Trophoblast cell (in vitro differentiated cells and primary cell): ENCODE results near the gene AAGAB.
A peak's percentile ranks its signal among the peaks of the same experiment; 100 is the strongest.

Experiments used
- DNase-seq, 2 donors: peaks; one replicate each; pipeline ENCODE4 v3.0.0-alpha.2; 2016
- H2AFZ ChIP-seq: 2 replicates; pipeline ENCODE4 v1.6.1; 2013; ENCODE audit warnings: low read length, moderate library complexity, mild to moderate bottlenecking; ENCODE audit not compliant: insufficient read depth, poor library complexity
- H2AK5ac ChIP-seq: 2 replicates; pipeline ENCODE4 v1.6.1; 2013; ENCODE audit warnings: mild to moderate bottlenecking, low read length
- H2BK120ac ChIP-seq: 2 replicates; pipeline ENCODE4 v1.6.1; 2013; ENCODE audit warnings: low read length, mild to moderate bottlenecking, moderate library complexity; ENCODE audit not compliant: insufficient read depth, poor library complexity
- H2BK12ac ChIP-seq: 2 replicates; pipeline ENCODE4 v1.6.1; 2013; ENCODE audit warnings: mild to moderate bottlenecking, low read length, moderate library complexity
- H2BK5ac ChIP-seq: 2 replicates; pipeline ENCODE4 v1.6.1; 2013; ENCODE audit warnings: low read length, low read depth, moderate library complexity, mild to moderate bottlenecking; ENCODE audit not compliant: poor library complexity
- H3K14ac ChIP-seq: 2 replicates; pipeline ENCODE4 v1.6.1; 2013; ENCODE audit warnings: mild to moderate bottlenecking, low read length
- H3K18ac ChIP-seq: 2 replicates; pipeline ENCODE4 v1.6.1; 2013; ENCODE audit warnings: mild to moderate bottlenecking, low read length
- H3K23ac ChIP-seq: 2 replicates; pipeline ENCODE4 v1.6.1; 2013; ENCODE audit warnings: low read length
- H3K27ac ChIP-seq: 2 replicates; pipeline ENCODE4 v1.5.1; 2013; ENCODE audit warnings: low read depth, mild to moderate bottlenecking, inconsistent platforms, low read length, moderate library complexity
- H3K27me3 ChIP-seq: 2 replicates; pipeline ENCODE4 v1.6.1; 2013; ENCODE audit warnings: inconsistent platforms, mild to moderate bottlenecking, low read length, moderate library complexity; ENCODE audit not compliant: insufficient read depth
- H3K36me3 ChIP-seq, 2 experiments: 1 replicate in 1 of 2; 2 replicates in 1 of 2; pipeline ENCODE4 v1.6.1; 2013; ENCODE audit warnings: low read length in 2 of 2, mild to moderate bottlenecking in 2 of 2, moderate library complexity in 1 of 2; ENCODE audit not compliant: insufficient read depth in 2 of 2, control insufficient read depth in 1 of 2
- H3K4ac ChIP-seq: 2 replicates; pipeline ENCODE4 v1.6.1; 2013; ENCODE audit warnings: low read depth, mild to moderate bottlenecking, low read length, moderate library complexity
- H3K4me1 ChIP-seq, 2 experiments: 1 replicate in 1 of 2; 2 replicates in 1 of 2; pipeline ENCODE4 v1.6.1; 2013; ENCODE audit warnings: low read length in 2 of 2, mild to moderate bottlenecking in 2 of 2, moderate library complexity in 1 of 2; ENCODE audit not compliant: insufficient read depth in 2 of 2, control insufficient read depth in 1 of 2
- H3K4me2 ChIP-seq: 2 replicates; pipeline ENCODE4 v1.6.1; 2013; ENCODE audit warnings: inconsistent platforms, mild to moderate bottlenecking, low read length, moderate library complexity
- H3K4me3 ChIP-seq: 2 replicates; pipeline ENCODE4 v1.5.1; 2013; ENCODE audit warnings: mild to moderate bottlenecking, low read depth, low read length, inconsistent platforms
- H3K79me1 ChIP-seq: one replicate; pipeline ENCODE4 v1.6.1; 2013; ENCODE audit warnings: low read length
- H3K79me2 ChIP-seq: 2 replicates; pipeline ENCODE4 v1.6.1; 2013; ENCODE audit warnings: low read length, mild to moderate bottlenecking; ENCODE audit not compliant: control insufficient read depth, insufficient read depth, poor library complexity
- H3K9ac ChIP-seq: 2 replicates; pipeline ENCODE4 v1.6.1; 2013; ENCODE audit warnings: mild to moderate bottlenecking, low read length
- H3K9me3 ChIP-seq: 2 replicates; pipeline ENCODE4 v1.6.1; 2013; ENCODE audit warnings: low read depth, mild to moderate bottlenecking, control low read depth, inconsistent platforms, low read length; ENCODE audit not compliant: insufficient read depth
- H4K12ac ChIP-seq: 2 replicates; pipeline ENCODE4 v1.6.1; 2013; ENCODE audit warnings: low read depth, mild to moderate bottlenecking, low read length, moderate library complexity
- H4K8ac ChIP-seq: 2 replicates; pipeline ENCODE4 v1.6.1; 2013; ENCODE audit warnings: low read depth, mild to moderate bottlenecking, low read length, moderate library complexity
- H4K91ac ChIP-seq: one replicate; pipeline ENCODE4 v1.6.1; 2013; ENCODE audit warnings: low read depth, mild to moderate bottlenecking, low read length, moderate library complexity
- WGBS: extraction: QIAGEN DNeasy Blood & Tissue Kit; methylation state at CpG from one replicate; pipeline ENCODE4 v1.1.7; 2013; ENCODE audit warnings: missing lambda C conversion rate; ENCODE audit not compliant: insufficient read length, insufficient coverage; ENCODE audit errors: extremely low coverage; 5-methylcytosine and 5-hydroxymethylcytosine counted together

Gene AAGAB

DNA sequence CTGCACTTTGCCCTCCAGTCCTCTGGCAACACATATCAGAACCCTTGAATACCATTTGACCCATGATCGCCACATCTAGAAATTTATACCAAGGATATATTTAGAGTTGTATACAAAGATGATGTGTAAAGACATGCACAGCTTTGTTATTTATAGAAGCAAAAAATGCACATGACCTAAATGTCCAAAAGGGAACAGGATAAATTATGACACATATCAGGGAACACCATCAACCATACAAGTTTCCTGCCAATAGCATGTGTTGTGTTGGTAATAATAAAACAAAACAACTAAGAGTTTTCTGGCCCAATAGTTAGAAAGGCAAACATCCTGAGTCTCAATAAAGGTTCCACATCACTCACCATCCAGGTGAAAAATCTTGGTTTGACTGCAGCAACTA, 51.5 kb downstream of the AAGAB start:
- Histone ChIP-seq H2BK120ac (no peak overlapping the region), H3K23ac (no peak overlapping the region), H4K8ac (no peak overlapping the region), H2AFZ (no peak overlapping the region), H3K9me3 (peaks cover 1% of the 10 kb centered on the region), H3K14ac (no peak overlapping the region), H4K12ac (no peak overlapping the region), H3K79me2 (no peaks in the 10 kb centered on the region), H3K27ac (no peak overlapping the region), H2BK12ac (no peak overlapping the region), H2BK5ac (no peak overlapping the region), H3K9ac (no peak overlapping the region), H3K36me3 (peaks cover 3 to 12% of the 10 kb centered on the region in 2 experiments), H3K27me3 (no peaks in the 10 kb centered on the region), H3K4me2 (no peak overlapping the region), H2AK5ac (no peak overlapping the region), H3K4me1 (peaks cover 3 to 10% of the 10 kb centered on the region in 2 experiments), H4K91ac (no peak overlapping the region), H3K18ac (no peak overlapping the region), H3K4ac (no peak overlapping the region), H3K79me1 (no peaks in the 10 kb centered on the region), H3K4me3 (no peak overlapping the region)
- WGBS = no CpG with 5 or more reads among the region's 1 CpG
- no peak for DNase-seq

DNA sequence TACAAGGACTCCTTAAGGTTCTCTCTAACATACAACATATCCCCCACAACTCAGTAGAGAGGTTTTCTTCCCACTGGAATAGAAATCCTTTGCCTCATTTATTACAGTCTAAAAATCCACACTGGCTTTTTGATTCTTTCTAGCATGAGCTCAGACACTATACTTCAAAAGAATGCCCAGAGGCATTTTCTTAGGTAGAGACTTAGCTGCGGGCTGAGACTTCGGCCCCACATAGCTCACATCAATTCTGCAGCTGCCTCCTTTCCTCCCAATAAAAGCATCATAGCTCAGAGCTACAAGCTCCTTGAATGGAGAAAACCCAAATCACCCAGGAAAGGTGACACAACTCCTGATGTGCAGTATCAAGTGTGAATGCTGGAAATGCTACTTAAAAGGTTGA, 52.4 kb downstream of the AAGAB start:
- Histone ChIP-seq H3K4ac (no peak overlapping the region), H4K91ac (no peak overlapping the region), H3K27ac (no peak overlapping the region), H3K23ac (no peak overlapping the region), H3K4me2 (no peak overlapping the region), H3K18ac (no peak overlapping the region), H3K79me1 (no peaks in the 10 kb centered on the region), H4K12ac (no peak overlapping the region), H2AFZ (no peak overlapping the region), H4K8ac (no peak overlapping the region), H3K4me3 (no peak overlapping the region), H3K14ac (no peak overlapping the region), H3K4me1 (peaks cover 3 to 10% of the 10 kb centered on the region in 2 experiments), H2BK120ac (no peak overlapping the region), H2BK5ac (no peak overlapping the region), H3K79me2 (no peaks in the 10 kb centered on the region), H3K27me3 (no peaks in the 10 kb centered on the region), H3K9me3 (peaks cover 1% of the 10 kb centered on the region), H3K9ac (no peak overlapping the region), H2BK12ac (no peak overlapping the region), H3K36me3 (peaks cover 3 to 12% of the 10 kb centered on the region in 2 experiments), H2AK5ac (no peak overlapping the region)
- WGBS = no CpG with 5 or more reads among the region's 2 CpGs
- DNase-seq = peak; percentile 51 to 89

DNA sequence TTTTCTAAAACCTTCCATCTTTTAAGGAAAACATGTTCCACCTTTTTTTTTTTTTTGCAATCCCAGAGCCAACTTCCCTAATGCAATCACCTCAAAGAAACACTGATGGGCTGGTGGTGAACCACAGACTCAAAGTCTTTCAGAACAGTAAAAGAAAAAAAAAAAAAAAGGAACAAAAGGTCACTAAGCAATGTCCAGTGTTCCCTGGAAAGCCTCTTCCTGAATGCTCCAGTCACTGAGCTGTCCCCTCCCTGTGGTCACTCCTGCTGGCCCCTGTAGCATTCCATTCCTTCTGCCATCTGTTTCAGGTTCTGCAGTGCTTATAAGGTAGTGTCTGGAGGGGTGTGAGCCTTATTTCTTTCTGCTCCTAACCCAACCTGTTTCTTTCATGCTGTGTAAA, 53.3 kb downstream of the AAGAB start:
- Histone ChIP-seq H3K4me3 (no peak overlapping the region), H3K4ac (no peak overlapping the region), H2AK5ac (no peak overlapping the region), H3K36me3 (peaks cover 0 to 7% of the 10 kb centered on the region in 2 experiments), H3K79me1 (no peaks in the 10 kb centered on the region), H2BK12ac (no peak overlapping the region), H3K27ac (peak overlapping the region; percentile 42), H2AFZ (no peak overlapping the region), H3K9ac (no peak overlapping the region), H3K27me3 (no peaks in the 10 kb centered on the region), H3K14ac (no peak overlapping the region), H4K12ac (no peak overlapping the region), H3K23ac (no peak overlapping the region), H2BK120ac (no peak overlapping the region), H3K4me2 (no peak overlapping the region), H2BK5ac (no peak overlapping the region), H4K91ac (no peak overlapping the region), H4K8ac (no peak overlapping the region), H3K79me2 (no peaks in the 10 kb centered on the region), H3K9me3 (no peaks in the 10 kb centered on the region), H3K4me1 (peaks cover 3 to 10% of the 10 kb centered on the region in 2 experiments), H3K18ac (no peak overlapping the region)
- peak; percentile 33 to 68 for DNase-seq

DNA sequence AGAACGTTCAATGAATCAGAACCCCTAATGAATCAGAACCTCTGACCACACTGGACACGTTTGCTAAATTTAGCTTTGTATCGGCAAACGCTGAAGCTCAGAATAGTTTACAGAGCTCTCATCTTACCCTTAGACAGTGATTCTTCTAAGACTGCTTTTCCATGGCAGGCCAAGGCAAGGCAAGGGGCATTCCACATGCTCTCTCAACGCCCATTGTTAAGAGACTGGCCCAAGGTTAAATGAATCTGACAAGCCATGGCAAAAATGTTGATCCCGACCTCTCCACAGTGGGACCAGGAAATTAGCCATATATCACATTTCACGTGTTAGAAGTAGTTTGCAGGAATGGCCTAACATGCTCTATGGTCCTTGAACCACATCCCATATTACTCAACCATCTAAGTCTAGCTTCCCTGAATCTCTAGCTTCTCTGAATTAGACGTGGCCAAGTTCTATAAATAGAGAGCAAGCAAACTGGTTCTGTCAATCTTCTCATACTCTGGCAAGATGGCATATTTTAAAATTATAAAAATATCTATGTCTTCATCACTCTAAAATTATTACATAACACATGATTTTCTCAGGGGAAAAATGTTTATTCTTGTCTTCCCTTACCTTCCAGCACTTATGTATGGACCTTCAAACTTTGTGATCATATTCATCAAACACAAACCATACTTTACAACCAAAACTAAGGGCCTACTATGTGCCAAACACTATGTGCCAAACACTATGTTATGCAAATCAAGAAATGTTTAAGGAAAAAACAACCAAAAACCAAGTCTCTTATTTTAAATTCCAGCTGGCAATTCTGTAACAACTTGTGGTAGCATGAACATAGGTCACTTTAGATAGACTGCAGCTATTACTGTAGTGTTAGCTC, 54.3 kb downstream of the AAGAB start:
- Histone ChIP-seq H3K4me1 (peaks cover 3 to 10% of the 10 kb centered on the region in 2 experiments), H3K27me3 (no peaks in the 10 kb centered on the region), H4K91ac (no peak overlapping the region), H3K4ac (no peak overlapping the region), H4K12ac (no peak overlapping the region), H3K4me2 (no peak overlapping the region), H3K9ac (no peak overlapping the region), H2BK120ac (no peak overlapping the region), H3K4me3 (no peak overlapping the region), H2BK12ac (no peak overlapping the region), H3K79me2 (no peaks in the 10 kb centered on the region), H3K18ac (no peak overlapping the region), H3K9me3 (no peaks in the 10 kb centered on the region), H3K27ac (no peak overlapping the region), H4K8ac (no peak overlapping the region), H3K36me3 (peaks cover 3 to 9% of the 10 kb centered on the region in 2 experiments), H2AFZ (no peak overlapping the region), H2AK5ac (no peak overlapping the region), H2BK5ac (no peak overlapping the region), H3K23ac (no peak overlapping the region), H3K14ac (no peak overlapping the region), H3K79me1 (no peaks in the 10 kb centered on the region)
- DNase-seq = peak in 1 of 2 donors; percentile 42
- WGBS = no CpG with 5 or more reads among the region's 8 CpGs
